K562 (cell line): ENCODE measurements around the gene GARIN5B. TPM values are rescaled to one million over a fixed set of nuclear protein-coding genes. Genes with fewer than 3 reads are reported as not detected.

Experiments
- ATAC-seq: fragments of 200-7000 bp; cut with Tn5 transposase; 3 replicates; pipeline ENCODE4 v1.9.1; 2020; ENCODE audit warnings: moderate library complexity
- BruUV-seq: library from RNA; stranded (reverse); fragments of 400-500 nt; replicated peaks from 2 replicates; lab custom pipeline; 2021; lab: Mats Ljungman, UMichigan
- CTCF ChIA-PET: fragments of 300-600 bp; formaldehyde crosslinking; extraction: SDS; loops from one replicate; lab custom pipeline; 2021; ENCODE audit warnings: low intra/inter-chr PET ratio; lab: Yijun Ruan, JAX
- POLR2A ChIA-PET: fragments of 300-600, 350-650 bp; sonication (Branson Sonifier 250); formaldehyde crosslinking; extraction: SDS; loops from one replicate; lab custom pipeline; 2021; ENCODE audit warnings: antibody characterized with exemption, inconsistent platforms; lab: Yijun Ruan, JAX
- DNase-seq, 4 experiments: peaks; one replicate each; pipeline versions ENCODE4 v3.0.0 to v3.0.0-alpha.2; 2011 to 2018; ENCODE audit warnings: low spot score in 3 of 4, mixed read lengths in 3 of 4; ENCODE audit errors: extremely low read depth in 1 of 4
- FAIRE-seq: peaks from 2 replicates; lab custom pipeline; 2011; peaks lifted over from hg19 to GRCh38; lab: Jason Lieb, UNC
- H2AFZ ChIP-seq: 2 replicates; pipeline ENCODE4 v1.6.0; 2011; ENCODE audit warnings: low read depth, low read length, control low read depth, inconsistent platforms
- H3K27ac ChIP-seq: fragments of 200-600 bp; 3 replicates; pipeline ENCODE4 v1.8.0; 2011; ENCODE audit warnings: low read depth, mild to moderate bottlenecking, control low read depth, inconsistent platforms, low read length, moderate library complexity, mixed read lengths; ENCODE audit errors: extremely low read depth
- H3K27me3 ChIP-seq, 2 experiments: fragments of 300-600 bp in 1 of 2; 2 replicates in 1 of 2; 3 replicates in 1 of 2; pipeline versions ENCODE4 v1.6.0 to v1.8.0; 2011; ENCODE audit warnings: inconsistent platforms in 2 of 2, low read length in 2 of 2, mild to moderate bottlenecking in 1 of 2, mixed read lengths in 1 of 2, moderate library complexity in 1 of 2; ENCODE audit not compliant: control insufficient read depth in 2 of 2, insufficient read depth in 2 of 2
- H3K36me3 ChIP-seq: fragments of 300-600 bp; 3 replicates; pipeline ENCODE4 v1.8.0; 2011; ENCODE audit warnings: mild to moderate bottlenecking, low read length, inconsistent platforms; ENCODE audit not compliant: control insufficient read depth, insufficient read depth
- H3K4me1 ChIP-seq, 2 experiments: fragments of 200-600 bp in 1 of 2; replicated peaks in 1 of 2; 2 replicates in 1 of 2; 3 replicates in 1 of 2; pipeline versions ENCODE4 v1.5.1 to v1.8.0; 2011; ENCODE audit warnings: inconsistent platforms in 2 of 2, low read length in 2 of 2, mild to moderate bottlenecking in 1 of 2, mixed read lengths in 1 of 2, moderate library complexity in 1 of 2; ENCODE audit not compliant: control insufficient read depth in 2 of 2, insufficient read depth in 2 of 2
- H3K4me2 ChIP-seq: 2 replicates; pipeline ENCODE4 v1.6.1; 2011; ENCODE audit warnings: low read length, control low read depth, inconsistent platforms, mixed read lengths; ENCODE audit not compliant: insufficient read depth
- H3K4me3 ChIP-seq: fragments of 200-600 bp; sonication (generic), shearing (Covaris generic); 2 replicates; pipeline ENCODE4 v1.5.1; 2016; ENCODE audit warnings: control low read depth, inconsistent platforms
- H3K79me2 ChIP-seq: fragments of 200-600 bp; 3 replicates; pipeline ENCODE4 v1.8.0; 2011; ENCODE audit warnings: low read length, inconsistent platforms; ENCODE audit not compliant: control insufficient read depth, insufficient read depth
- H3K9ac ChIP-seq, 2 experiments: 2 replicates each; pipeline versions ENCODE4 v1.6.0 to v1.6.1; 2011; ENCODE audit warnings: low read depth in 2 of 2, low read length in 2 of 2, control low read depth in 1 of 2, inconsistent platforms in 1 of 2, mild to moderate bottlenecking in 1 of 2, mixed read lengths in 1 of 2; ENCODE audit not compliant: insufficient read depth in 1 of 2
- H3K9me1 ChIP-seq: one replicate; pipeline ENCODE4 v1.6.0; 2011; ENCODE audit warnings: inconsistent platforms, mild to moderate bottlenecking, low read length, moderate library complexity; ENCODE audit not compliant: control insufficient read depth, insufficient read depth
- H3K9me3 ChIP-seq: replicated peaks from 2 replicates; pipeline ENCODE4 v1.5.1; 2011; ENCODE audit warnings: low read depth, low read length, inconsistent platforms; ENCODE audit not compliant: control insufficient read depth, insufficient read depth
- H4K20me1 ChIP-seq: replicated peaks from 2 replicates; pipeline ENCODE4 v1.6.1; 2011; ENCODE audit warnings: low read length, inconsistent platforms, mixed read lengths; ENCODE audit not compliant: control insufficient read depth, insufficient read depth
- COPS2 ChIP-seq: fragments of 450-650 bp; conservative IDR thresholded peaks from 2 replicates; pipeline ENCODE4 v1.6.1; 2016; ENCODE audit warnings: mild to moderate bottlenecking, moderate library complexity
- DDX20 ChIP-seq: fragments of 450-650 bp; IDR thresholded peaks from 2 replicates; pipeline ENCODE4 v1.6.1; 2016; ENCODE audit warnings: missing genetic modification characterization, low read depth, mild to moderate bottlenecking, missing compliant biosample characterization, moderate library complexity
- TAF1 ChIP-seq: IDR thresholded peaks from 2 replicates; pipeline ENCODE4 v1.6.1; 2011; ENCODE audit warnings: mild to moderate bottlenecking, low read length, moderate library complexity; ENCODE audit not compliant: insufficient read depth, control insufficient read depth, severe bottlenecking; ENCODE audit errors: extremely low read depth
- WGBS: fragments of 100-300 bp; shearing (Covaris generic); methylation state at CpG from one replicate; pipeline ENCODE4 v1.1.6; 2016; ENCODE audit warnings: low coverage, mixed read lengths; ENCODE audit not compliant: insufficient coverage; ENCODE audit errors: missing lambda C conversion rate; 5-methylcytosine and 5-hydroxymethylcytosine counted together
- in situ Hi-C: fragments of 300-500 bp; cut with MboI; formaldehyde crosslinking; loops from 4 replicates; pipeline ENCODE4 v1.15.0; 2018; ENCODE audit warnings: inconsistent platforms, mixed read lengths
- intact Hi-C: fragments of 100-400 bp; cut with micrococcal nuclease; formaldehyde crosslinking; loops from 2 replicates; pipeline ENCODE4 v1.14.2; 2022
- polyA plus RNA-seq, 8 experiments: library from polyadenylated mRNA; depleted of rRNA in 4 of 8; stranded (reverse) in 5 of 8; unstranded in 3 of 8; fragments of >200 nt; fragmentation: Nextera tagmentation in 2 of 8; fragmentation: Illumina TruSeq in 1 of 8; extraction: Ambion mirVana in 2 of 8; extraction: Trizol in 1 of 8; gene quantifications; 2 replicates each; pipeline versions ENCODE4 v1.2.1 to v1.2.3, GENCODE V29; 2011 to 2014; ENCODE audit warnings: inconsistent platforms in 1 of 8, missing spikeins in 1 of 8
- total RNA-seq, 7 experiments: library from RNA; depleted of rRNA in 6 of 7; stranded (reverse); fragments of >200 nt in 6 of 7; fragmentation: Illumina TruSeq in 2 of 7; extraction: Trizol in 2 of 7; gene quantifications; 2 replicates each; pipeline versions ENCODE4 v1.2.1 to v1.2.3, GENCODE V29; 2011 to 2021; ENCODE audit warnings: low replicate concordance in 1 of 7
- TF ChIP-seq, protein P1 (sequence below): sonication (generic); IDR thresholded peaks from 2 replicates; pipeline ENCODE4 v1.6.1; 2016
- TF ChIP-seq, protein P2 (sequence below): IDR thresholded peaks from 3 replicates; pipeline ENCODE4 v1.6.1; 2011; ENCODE audit warnings: borderline replicate concordance, mild to moderate bottlenecking; ENCODE audit not compliant: insufficient read length, insufficient read depth
- TF ChIP-seq, protein P3 (sequence below): fragments of 450-650 bp; IDR thresholded peaks from 2 replicates; pipeline ENCODE4 v1.7.0; 2016; ENCODE audit warnings: borderline replicate concordance

GARIN5B gene
- total and polyA plus RNA-seq, 9 of the 15 experiments (the other 6 are each of a cell fraction or from before 2014, with no cell fraction given) = not detected

DNA sequence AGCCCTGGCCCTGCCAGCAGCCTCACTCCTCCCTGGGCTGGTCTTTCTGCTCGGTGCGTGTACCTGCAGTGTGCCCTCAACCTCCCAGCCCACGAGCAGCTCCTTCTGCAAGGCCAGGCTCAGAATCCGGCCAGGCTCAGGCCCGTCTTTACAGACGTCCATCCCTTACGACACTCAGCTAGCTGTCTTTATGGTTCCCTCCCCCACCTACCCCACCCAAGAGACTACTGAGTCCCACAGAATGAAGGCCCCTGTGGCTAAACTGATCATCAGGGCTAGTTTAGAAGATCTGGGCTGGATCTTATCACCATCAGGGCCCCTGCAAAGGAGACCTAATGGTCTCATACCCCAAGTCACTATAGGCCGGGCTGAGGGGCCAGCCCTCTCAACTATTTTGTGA, 48.7 kb downstream of the GARIN5B start:
- Histone ChIP-seq H3K4me1 (peaks cover 9 to 39% of the 10 kb centered on the region in 2 experiments; a peak in 4 of 5 replicates), H3K4me3 (no peak overlapping the region), H4K20me1 (no peaks in the 10 kb centered on the region), H3K4me2 (peak overlapping the region; percentile 27; the same call in 1 of the 2 replicates), H3K9me3 (no peaks in the 10 kb centered on the region), H2AFZ (peak overlapping the region; percentile 80), H3K27me3 (no peaks in the 10 kb centered on the region), H3K79me2 (no peaks in the 10 kb centered on the region), H3K36me3 (no peaks in the 10 kb centered on the region), H3K9me1 (no peaks in the 10 kb centered on the region), H3K9ac (peak overlapping the region; percentile 12 to 79; a peak in 3 of 4 replicates), H3K27ac (peak overlapping the region; percentile 65)
- no TSS peak for BruUV-seq
- ChIA-PET POLR2A (interaction anchor here (1.0 to 3.0 kb wide), 5 partner anchors 10 to 85 kb away, joined by 3 to 7 read pairs (median 3); partner anchors contain the start of genes PPP6R1 and TMEM150B), CTCF (no interaction called here)
- FAIRE-seq (no peak), DNase-seq (peak in 3 of 4 experiments; percentile 38 to 40 (median 39)), ATAC-seq (peak; percentile 70)
- 40% methylated on average over 8 of the region's 8 CpGs for WGBS
- in situ Hi-C loops = no loop called here
- intact Hi-C loops = no loop called here
- TF ChIP-seq COPS2 = no peak
- TF ChIP-seq DDX20 (tag) = no peak
- TF ChIP-seq, protein P1, sequence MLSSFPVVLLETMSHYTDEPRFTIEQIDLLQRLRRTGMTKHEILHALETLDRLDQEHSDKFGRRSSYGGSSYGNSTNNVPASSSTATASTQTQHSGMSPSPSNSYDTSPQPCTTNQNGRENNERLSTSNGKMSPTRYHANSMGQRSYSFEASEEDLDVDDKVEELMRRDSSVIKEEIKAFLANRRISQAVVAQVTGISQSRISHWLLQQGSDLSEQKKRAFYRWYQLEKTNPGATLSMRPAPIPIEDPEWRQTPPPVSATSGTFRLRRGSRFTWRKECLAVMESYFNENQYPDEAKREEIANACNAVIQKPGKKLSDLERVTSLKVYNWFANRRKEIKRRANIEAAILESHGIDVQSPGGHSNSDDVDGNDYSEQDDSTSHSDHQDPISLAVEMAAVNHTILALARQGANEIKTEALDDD = peak; percentile 48; the same call in 1 of the 2 replicates
- no peak for TF ChIP-seq TAF1
- TF ChIP-seq, protein P2, sequence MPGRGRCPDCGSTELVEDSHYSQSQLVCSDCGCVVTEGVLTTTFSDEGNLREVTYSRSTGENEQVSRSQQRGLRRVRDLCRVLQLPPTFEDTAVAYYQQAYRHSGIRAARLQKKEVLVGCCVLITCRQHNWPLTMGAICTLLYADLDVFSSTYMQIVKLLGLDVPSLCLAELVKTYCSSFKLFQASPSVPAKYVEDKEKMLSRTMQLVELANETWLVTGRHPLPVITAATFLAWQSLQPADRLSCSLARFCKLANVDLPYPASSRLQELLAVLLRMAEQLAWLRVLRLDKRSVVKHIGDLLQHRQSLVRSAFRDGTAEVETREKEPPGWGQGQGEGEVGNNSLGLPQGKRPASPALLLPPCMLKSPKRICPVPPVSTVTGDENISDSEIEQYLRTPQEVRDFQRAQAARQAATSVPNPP = no peak
- TF ChIP-seq, protein P3, sequence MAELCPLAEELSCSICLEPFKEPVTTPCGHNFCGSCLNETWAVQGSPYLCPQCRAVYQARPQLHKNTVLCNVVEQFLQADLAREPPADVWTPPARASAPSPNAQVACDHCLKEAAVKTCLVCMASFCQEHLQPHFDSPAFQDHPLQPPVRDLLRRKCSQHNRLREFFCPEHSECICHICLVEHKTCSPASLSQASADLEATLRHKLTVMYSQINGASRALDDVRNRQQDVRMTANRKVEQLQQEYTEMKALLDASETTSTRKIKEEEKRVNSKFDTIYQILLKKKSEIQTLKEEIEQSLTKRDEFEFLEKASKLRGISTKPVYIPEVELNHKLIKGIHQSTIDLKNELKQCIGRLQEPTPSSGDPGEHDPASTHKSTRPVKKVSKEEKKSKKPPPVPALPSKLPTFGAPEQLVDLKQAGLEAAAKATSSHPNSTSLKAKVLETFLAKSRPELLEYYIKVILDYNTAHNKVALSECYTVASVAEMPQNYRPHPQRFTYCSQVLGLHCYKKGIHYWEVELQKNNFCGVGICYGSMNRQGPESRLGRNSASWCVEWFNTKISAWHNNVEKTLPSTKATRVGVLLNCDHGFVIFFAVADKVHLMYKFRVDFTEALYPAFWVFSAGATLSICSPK = no peak
- TF ChIP-seq, all 486 proteins: peak for 1
